Mammary epithelial cell (primary cell): ENCODE results near the gene CLEC7A.

Experiments used
- EZH2 ChIP-seq: IDR thresholded peaks from 2 replicates; pipeline ENCODE4 v1.6.1; 2012; ENCODE audit warnings: low read length, inconsistent platforms, borderline replicate concordance
- TF ChIP-seq, protein P1 (sequence below), 2 donors: IDR thresholded peaks in 1 of 2; conservative IDR thresholded peaks in 1 of 2; 2 replicates each; pipeline ENCODE4 v1.5.1; 2011 to 2012; ENCODE audit warnings: inconsistent platforms in 2 of 2, low read length in 2 of 2, mild to moderate bottlenecking in 2 of 2, control low read depth in 1 of 2, low read depth in 1 of 2; ENCODE audit not compliant: insufficient read depth in 1 of 2; ENCODE audit errors: extremely low read depth in 1 of 2

DNA sequence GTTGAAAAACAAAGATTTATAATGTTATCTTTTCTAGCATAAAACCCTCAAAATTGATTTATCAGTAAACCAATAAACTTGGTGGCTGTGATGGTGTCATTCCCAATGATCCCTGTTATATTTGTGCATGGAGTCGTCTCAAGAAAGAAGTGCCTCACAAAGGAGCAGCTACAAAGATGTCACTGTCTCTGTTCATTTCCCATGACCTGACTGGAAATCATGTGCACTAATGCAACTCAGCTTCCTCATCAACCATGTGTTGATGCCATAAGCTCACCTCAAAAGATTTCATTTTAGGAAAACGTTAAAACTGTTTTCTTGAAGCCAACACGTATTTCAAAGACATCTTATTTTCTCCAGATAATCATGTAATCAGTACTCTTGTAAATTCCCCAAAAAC lies 60.0 kb downstream of the CLEC7A start:
- TF ChIP-seq, protein P1, sequence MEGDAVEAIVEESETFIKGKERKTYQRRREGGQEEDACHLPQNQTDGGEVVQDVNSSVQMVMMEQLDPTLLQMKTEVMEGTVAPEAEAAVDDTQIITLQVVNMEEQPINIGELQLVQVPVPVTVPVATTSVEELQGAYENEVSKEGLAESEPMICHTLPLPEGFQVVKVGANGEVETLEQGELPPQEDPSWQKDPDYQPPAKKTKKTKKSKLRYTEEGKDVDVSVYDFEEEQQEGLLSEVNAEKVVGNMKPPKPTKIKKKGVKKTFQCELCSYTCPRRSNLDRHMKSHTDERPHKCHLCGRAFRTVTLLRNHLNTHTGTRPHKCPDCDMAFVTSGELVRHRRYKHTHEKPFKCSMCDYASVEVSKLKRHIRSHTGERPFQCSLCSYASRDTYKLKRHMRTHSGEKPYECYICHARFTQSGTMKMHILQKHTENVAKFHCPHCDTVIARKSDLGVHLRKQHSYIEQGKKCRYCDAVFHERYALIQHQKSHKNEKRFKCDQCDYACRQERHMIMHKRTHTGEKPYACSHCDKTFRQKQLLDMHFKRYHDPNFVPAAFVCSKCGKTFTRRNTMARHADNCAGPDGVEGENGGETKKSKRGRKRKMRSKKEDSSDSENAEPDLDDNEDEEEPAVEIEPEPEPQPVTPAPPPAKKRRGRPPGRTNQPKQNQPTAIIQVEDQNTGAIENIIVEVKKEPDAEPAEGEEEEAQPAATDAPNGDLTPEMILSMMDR (conservative IDR thresholded peaks at IDR 0.05 in 1 of 2, IDR thresholded peaks at IDR 0.05 in 1 of 2; ENCODE audit: extremely low read depth in 1 of 2, insufficient read depth in 1 of 2, low read depth in 1 of 2, low read length in 2 of 2) = no peak
- TF ChIP-seq EZH2 = no peak
